Breast epithelium (tissue), 3 donors: Measurements from ENCODE around the gene CUBN. TPM values are rescaled to one million over a fixed set of nuclear protein-coding genes. Genes with fewer than 3 reads are reported as not detected.

Experiments used
- total RNA-seq, 3 donors: library from RNA; depleted of rRNA; stranded (reverse); fragments of >200 nt; gene quantifications; one replicate each; pipeline ENCODE4 v1.1.0, GENCODE V29; 2016

CUBN gene
- total RNA-seq, 3 donors from 2014 or later = 1.6 to 5.7 (median 5.0) TPM

Other genes with a start within 250 kb of the CUBN start
- 10 to 100 TPM in 2 of 3 donors, 1 to 10 TPM in 1; 5.8 to 18.6 (median 13.4) TPM for gene TRDMT1, start 71.9 kb upstream of the CUBN start, total RNA-seq
- 1,000 to 10,000 TPM; 1,431 to 8,681 (median 2,067) TPM for gene VIM, start 98.4 kb upstream of the CUBN start, total RNA-seq